Skeletal muscle tissue (tissue), 4 donors: Measurements from ENCODE around the gene B4GALT1. TPM values are rescaled to one million over a fixed set of nuclear protein-coding genes. Genes with fewer than 3 reads are reported as not detected.

Experiments
- H3K27ac ChIP-seq: one replicate; pipeline ENCODE4 v1.7.0; 2013; ENCODE audit warnings: mild to moderate bottlenecking, low read depth, low read length, inconsistent platforms
- H3K27me3 ChIP-seq, 3 donors: one replicate each; pipeline ENCODE4 v1.7.0; 2013; ENCODE audit warnings: low read length in 3 of 3; ENCODE audit not compliant: control insufficient read depth in 3 of 3, insufficient read depth in 3 of 3
- H3K36me3 ChIP-seq, 3 donors: one replicate each; pipeline ENCODE4 v1.7.0; 2013; ENCODE audit warnings: low read length in 3 of 3; ENCODE audit not compliant: control insufficient read depth in 3 of 3, insufficient read depth in 3 of 3
- H3K4me1 ChIP-seq, 3 donors: one replicate each; pipeline ENCODE4 v1.7.0; 2013; ENCODE audit warnings: low read length in 3 of 3, mild to moderate bottlenecking in 3 of 3; ENCODE audit not compliant: control insufficient read depth in 3 of 3, insufficient read depth in 3 of 3
- H3K4me3 ChIP-seq, 3 donors: one replicate each; pipeline ENCODE4 v1.7.0; 2013; ENCODE audit warnings: low read length in 3 of 3
- H3K9ac ChIP-seq, 3 donors: one replicate each; pipeline ENCODE4 v1.7.0; 2013; ENCODE audit warnings: low read length in 3 of 3, mild to moderate bottlenecking in 3 of 3, moderate library complexity in 2 of 3, low read depth in 1 of 3
- H3K9me3 ChIP-seq, 3 donors: one replicate each; pipeline ENCODE4 v1.7.0; 2013; ENCODE audit warnings: low read length in 3 of 3; ENCODE audit not compliant: control insufficient read depth in 3 of 3
- total RNA-seq: library from RNA; depleted of rRNA; stranded (reverse); fragments of >200 nt; gene quantifications from one replicate; pipeline ENCODE4 v1.2.3, GENCODE V29; 2014
- donor health status: Osteomylitis.

The B4GALT1 gene, protein sequence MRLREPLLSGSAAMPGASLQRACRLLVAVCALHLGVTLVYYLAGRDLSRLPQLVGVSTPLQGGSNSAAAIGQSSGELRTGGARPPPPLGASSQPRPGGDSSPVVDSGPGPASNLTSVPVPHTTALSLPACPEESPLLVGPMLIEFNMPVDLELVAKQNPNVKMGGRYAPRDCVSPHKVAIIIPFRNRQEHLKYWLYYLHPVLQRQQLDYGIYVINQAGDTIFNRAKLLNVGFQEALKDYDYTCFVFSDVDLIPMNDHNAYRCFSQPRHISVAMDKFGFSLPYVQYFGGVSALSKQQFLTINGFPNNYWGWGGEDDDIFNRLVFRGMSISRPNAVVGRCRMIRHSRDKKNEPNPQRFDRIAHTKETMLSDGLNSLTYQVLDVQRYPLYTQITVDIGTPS
- total RNA-seq, result 14.1 TPM

DNA sequence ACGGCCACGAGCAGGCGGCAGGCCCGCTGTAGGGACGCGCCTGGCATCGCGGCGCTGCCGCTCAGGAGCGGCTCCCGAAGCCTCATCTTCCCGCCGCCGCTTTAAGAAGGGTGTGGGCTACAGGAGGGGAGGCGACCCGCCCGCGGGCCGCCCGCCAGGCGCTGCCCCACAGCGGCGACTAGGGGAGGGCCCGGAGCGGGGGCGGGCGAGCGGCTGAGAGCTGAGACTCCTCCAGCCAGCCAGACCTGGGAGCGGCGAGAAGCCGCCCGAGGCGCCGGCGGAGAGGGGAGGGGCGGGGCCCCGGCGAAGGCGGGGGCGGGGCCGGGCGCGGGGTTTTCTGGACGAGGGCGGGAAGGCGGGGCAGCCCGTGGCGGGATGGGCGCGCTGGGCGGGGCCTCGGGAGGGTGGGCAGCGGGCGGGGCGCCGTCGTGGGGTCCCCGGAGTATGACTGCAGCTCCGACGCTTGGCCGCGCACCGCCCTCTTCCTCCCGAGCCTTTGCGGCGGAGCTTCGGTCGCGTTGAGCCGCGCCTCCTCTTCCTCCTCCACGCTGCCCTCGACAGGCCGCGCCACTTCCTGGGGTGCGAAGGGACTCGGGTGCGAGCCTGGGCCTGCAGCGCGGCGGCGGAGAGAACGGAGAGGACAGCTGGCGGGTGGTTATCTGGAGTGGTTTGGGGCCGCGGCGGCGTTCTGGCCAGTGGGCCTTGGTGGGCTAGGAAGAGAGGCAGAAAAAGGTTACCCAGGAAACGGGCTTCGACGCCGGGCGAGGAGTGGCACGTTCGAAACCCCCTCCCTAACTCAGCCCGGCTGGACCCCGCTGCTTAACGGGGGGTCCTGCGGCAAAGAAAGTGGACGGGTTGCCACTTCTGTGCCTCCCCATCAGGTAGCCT is at the start of gene B4GALT1:
TSS of gene B4GALT1 (minus strand) at position 253 of the 888 bp plus-strand sequence. CDS start at position 86, 167 bp downstream.
- Histone ChIP-seq H3K9ac (peak within 1 kb of the TSS; percentile 94 to 95 (median 95)), H3K36me3 (no peaks in the 10 kb centered on the region), H3K27me3 (no peaks in the 10 kb centered on the region), H3K4me1 (peaks cover 43 to 53% (median 51%) of the 10 kb centered on the region in 3 donors), H3K9me3 (no peaks in the 10 kb centered on the region), H3K27ac (peak within 1 kb of the TSS; percentile 97), H3K4me3 (peak within 1 kb of the TSS; percentile 82 to 93 (median 87))

DNA sequence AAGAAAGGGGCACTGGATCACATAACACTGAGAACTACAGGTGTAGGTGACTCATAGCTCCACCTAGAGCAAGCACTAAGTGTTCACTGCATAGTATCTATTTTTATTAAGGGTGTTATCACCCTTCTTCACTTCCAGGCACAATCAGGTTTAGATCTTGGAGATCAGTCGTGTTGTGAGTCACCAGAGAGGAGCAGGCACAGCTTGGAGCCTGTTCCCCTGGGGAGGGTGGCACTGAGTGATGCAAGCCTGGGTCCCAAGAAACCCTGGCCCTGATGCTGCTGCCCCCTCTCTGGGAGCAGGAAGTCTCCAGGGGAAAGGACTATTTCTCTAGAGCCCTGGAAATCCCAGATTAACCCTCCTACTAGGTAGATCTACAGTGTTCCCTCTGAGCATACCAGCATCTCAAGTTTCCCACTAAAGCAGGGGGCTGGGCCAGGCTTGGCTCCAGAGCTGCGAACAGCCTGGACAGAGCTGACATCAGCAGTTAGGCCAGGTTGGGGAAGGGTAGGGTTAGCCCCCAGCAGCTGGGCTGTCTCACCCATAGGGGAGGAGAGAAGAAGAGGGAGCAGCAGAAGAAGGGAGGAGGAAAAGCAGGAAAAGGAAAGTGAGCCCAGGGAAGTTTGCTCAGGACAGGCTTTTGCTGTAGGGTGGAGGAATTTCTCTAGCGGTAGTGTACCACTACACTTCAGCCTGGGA is 44.7 kb upstream of the B4GALT1 start:
- Histone ChIP-seq H3K9me3 (no peaks in the 10 kb centered on the region), H3K36me3 (no peaks in the 10 kb centered on the region), H3K4me3 (no peak overlapping the region), H3K27ac (no peak overlapping the region), H3K9ac (no peak overlapping the region), H3K4me1 (peaks cover 4 to 11% (median 8%) of the 10 kb centered on the region in 3 donors), H3K27me3 (no peaks in the 10 kb centered on the region)

DNA sequence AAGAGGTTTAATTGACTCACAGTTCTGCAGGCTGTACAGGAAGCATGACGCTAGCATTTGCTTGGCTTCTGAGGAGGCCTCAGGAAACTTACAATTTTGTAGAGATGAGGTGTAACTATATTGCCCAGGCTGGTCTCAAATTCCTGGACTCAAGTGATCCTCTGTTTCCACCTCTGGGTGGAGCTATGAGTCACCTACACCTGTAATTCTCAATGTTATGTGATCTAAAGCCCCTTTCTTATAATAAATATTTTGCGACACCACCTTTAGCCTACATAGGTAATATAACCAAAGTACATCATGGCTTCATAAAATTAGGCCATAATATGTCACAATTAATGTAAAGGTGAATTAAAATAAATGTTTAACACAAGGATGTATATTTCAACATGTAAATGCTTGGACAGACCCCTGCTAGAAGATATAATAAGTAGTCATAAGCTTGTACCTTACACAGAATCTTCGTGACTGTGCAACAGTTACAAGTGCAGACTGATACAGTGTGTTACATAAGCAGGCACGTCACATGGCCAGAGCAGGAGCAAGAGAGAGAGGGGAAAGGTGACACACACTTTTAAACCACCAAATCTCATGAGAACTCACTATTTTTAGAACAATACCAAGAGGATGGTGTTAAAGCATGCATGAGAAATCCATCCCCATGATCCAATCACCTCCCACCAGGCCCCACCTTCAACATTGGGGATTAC is 43.0 kb upstream of the B4GALT1 start:
- H3K27ac ChIP-seq, result no peak overlapping the region
- no peaks in the 10 kb centered on the region for H3K36me3 ChIP-seq
- H3K27me3 ChIP-seq, result no peaks in the 10 kb centered on the region
- H3K9ac ChIP-seq, result no peak overlapping the region
- H3K9me3 ChIP-seq, result no peaks in the 10 kb centered on the region
- no peak overlapping the region for H3K4me3 ChIP-seq
- H3K4me1 ChIP-seq, result peaks cover 4 to 11% (median 8%) of the 10 kb centered on the region in 3 donors

DNA sequence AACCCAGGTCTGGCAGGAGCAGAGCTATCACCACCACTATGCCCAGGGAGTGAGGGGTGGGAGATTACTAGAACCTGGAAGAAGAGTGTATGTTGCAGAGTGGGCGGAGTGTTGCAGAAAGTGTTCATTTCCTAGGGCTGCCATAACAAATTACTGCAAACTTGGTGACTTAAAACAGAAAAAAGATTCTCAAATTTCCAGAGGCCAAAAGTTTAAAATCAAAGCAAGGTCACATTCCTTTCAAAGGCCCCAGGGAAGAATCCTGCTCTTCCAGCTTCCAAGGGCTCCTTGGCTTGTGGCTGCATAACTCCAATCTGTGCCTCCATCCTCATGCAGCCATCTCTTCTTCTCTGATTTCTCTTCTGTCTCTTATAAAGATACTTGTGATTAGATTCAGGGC is 42.3 kb upstream of the B4GALT1 start:
- Histone ChIP-seq H3K4me3 (no peak overlapping the region), H3K27ac (no peak overlapping the region), H3K9me3 (no peaks in the 10 kb centered on the region), H3K9ac (no peak overlapping the region), H3K4me1 (peaks cover 4 to 11% (median 8%) of the 10 kb centered on the region in 3 donors), H3K36me3 (no peaks in the 10 kb centered on the region), H3K27me3 (no peaks in the 10 kb centered on the region)

DNA sequence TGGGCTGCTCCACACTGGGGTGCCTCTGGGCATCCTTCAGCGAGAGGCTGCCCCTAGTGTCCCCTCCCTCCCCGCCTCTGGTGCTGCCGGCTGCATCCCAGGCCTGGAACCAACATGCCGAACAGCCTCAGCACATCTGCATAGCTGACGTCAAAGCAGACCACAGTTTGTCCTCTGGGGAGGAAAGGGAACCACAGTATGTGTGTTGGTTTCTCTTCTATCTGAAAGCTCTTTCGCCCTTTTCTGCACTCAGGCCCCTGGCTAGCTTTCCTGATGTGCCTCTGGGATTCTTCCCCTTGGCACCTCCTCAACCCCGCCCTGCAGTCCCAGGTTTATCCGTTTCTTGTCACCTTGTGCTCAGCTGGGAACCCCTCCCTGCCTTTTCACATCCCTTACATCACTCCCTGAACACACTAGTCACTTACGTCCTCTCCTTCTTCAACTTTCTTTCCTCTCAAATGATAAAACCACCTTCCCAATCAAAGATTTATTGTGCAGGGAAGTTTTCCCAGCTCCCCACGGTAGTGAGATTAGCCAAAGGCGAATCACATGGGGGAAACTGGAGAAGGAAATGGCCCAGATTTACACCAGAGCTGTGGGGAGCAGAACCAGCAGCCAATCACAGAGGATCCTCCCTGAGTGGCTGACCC is 35.5 kb upstream of the B4GALT1 start:
- H3K9me3 ChIP-seq, result no peaks in the 10 kb centered on the region
- no peak overlapping the region for H3K27ac ChIP-seq
- H3K4me1 ChIP-seq, result peaks cover 8 to 16% (median 11%) of the 10 kb centered on the region in 3 donors

DNA sequence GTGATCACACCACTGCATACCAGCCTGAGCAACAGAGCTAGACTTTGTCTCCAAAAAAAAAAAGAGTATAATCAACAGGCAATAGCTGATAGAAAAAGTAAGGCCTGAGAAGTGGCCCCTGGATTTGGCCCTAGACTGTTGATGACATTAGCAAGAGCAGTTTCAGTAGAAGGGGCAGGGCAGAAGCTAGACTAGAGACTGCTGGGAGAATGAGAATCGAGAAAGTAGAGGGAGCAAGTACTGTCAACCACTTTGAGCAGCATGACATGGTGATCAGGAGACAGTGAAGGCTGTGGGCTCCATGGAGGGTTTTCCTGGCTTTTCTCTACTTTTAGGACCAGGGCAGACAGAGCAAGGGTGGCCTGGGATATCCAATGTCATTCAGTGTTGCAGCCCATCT is 34.9 kb upstream of the B4GALT1 start:
- H3K9ac ChIP-seq, result no peak overlapping the region
- no peak overlapping the region for H3K27ac ChIP-seq
- H3K4me1 ChIP-seq, result peaks cover 15 to 22% (median 17%) of the 10 kb centered on the region in 3 donors
- no peaks in the 10 kb centered on the region for H3K27me3 ChIP-seq
- no peaks in the 10 kb centered on the region for H3K36me3 ChIP-seq
- no peaks in the 10 kb centered on the region for H3K9me3 ChIP-seq
- no peak overlapping the region for H3K4me3 ChIP-seq

More for the DNA sequence above, 35.5 kb upstream of the B4GALT1 start:
- Histone ChIP-seq H3K36me3 (no peaks in the 10 kb centered on the region), H3K27me3 (no peaks in the 10 kb centered on the region), H3K4me3 (peak overlapping the region in 1 of 3 donors; percentile 11), H3K9ac (no peak overlapping the region)

DNA sequence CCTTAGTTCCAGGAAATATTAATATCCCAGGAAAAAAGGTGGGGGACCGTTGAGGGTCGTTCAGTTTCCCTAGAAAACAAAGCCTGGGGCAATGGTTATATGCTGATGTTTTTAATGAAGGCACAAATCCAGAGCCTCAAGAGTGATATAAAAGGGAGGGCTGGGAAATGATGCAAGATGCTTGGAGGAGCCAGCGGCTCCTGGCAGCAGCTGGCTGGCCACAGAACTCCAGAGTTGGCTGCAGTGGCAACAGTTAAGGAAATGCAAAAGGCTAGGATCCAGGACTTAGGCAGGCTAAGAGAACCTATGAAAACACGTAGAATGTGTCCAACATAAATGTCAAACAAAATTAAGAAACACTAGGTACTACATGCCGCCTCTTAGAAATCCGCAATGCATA is 31.0 kb upstream of the B4GALT1 start:
- H3K9ac ChIP-seq, result peak overlapping the region in 1 of 3 donors; percentile 27
- no peaks in the 10 kb centered on the region for H3K36me3 ChIP-seq
- H3K27ac ChIP-seq, result peak overlapping the region; percentile 38
- no peaks in the 10 kb centered on the region for H3K27me3 ChIP-seq
- peaks cover 15 to 22% (median 19%) of the 10 kb centered on the region in 3 donors for H3K4me1 ChIP-seq
- H3K9me3 ChIP-seq, result no peaks in the 10 kb centered on the region
- H3K4me3 ChIP-seq, result no peak overlapping the region

DNA sequence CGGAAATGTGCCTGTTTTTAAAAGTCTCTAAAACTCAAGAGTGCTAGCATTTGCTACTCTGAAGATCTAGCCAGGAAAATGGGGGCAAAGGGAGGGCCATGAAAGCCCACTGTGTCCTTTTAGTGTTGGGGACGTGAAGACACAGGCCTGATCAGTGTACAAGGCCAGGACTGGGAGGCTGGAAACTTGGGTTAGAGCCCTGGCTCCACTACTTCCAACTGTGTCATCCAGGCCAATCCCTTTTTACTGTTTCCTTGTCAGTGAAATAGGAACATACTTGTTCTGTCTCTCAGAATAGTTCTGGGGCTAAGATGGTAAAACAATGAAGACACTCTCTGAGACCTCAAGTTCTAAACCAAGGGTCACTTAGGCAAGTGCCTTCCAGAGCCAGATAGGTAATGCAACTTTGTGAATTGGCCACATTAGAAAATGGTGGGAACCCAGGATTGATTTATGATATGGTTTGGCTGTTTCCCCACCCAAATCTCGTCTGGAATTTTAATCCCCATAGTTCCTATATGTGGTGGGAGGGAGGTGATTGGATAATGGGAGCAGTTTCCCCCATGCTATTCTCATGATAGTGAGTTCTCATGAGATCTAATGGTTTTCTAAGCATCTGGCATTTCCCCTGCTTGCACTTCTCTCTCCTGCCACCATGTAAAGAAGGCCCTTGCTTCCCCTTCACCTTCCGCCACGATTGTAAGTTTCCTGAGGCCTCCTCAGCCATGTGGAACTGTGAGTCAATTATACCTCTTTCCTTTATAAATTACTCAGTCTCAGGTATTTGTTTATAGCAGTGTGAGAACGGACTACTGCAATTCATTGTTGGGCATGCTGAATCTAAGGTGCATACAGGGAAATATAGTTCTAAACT is 30.4 kb upstream of the B4GALT1 start:
- peak overlapping the region in 1 of 3 donors; percentile 27 for H3K9ac ChIP-seq
- no peaks in the 10 kb centered on the region for H3K36me3 ChIP-seq
- no peaks in the 10 kb centered on the region for H3K9me3 ChIP-seq
- no peak overlapping the region for H3K4me3 ChIP-seq
- peaks cover 16 to 18% (median 17%) of the 10 kb centered on the region in 3 donors for H3K4me1 ChIP-seq
- H3K27ac ChIP-seq, result peak overlapping the region; percentile 38
- no peaks in the 10 kb centered on the region for H3K27me3 ChIP-seq
